ENCODE measurements around the gene FMOD.
"Not testable (repeated sequence)": the region's sequence is repeated elsewhere in the genome, so short reads cannot be mapped to it uniquely, and the experiment has no call there.

FMOD gene

DNA sequence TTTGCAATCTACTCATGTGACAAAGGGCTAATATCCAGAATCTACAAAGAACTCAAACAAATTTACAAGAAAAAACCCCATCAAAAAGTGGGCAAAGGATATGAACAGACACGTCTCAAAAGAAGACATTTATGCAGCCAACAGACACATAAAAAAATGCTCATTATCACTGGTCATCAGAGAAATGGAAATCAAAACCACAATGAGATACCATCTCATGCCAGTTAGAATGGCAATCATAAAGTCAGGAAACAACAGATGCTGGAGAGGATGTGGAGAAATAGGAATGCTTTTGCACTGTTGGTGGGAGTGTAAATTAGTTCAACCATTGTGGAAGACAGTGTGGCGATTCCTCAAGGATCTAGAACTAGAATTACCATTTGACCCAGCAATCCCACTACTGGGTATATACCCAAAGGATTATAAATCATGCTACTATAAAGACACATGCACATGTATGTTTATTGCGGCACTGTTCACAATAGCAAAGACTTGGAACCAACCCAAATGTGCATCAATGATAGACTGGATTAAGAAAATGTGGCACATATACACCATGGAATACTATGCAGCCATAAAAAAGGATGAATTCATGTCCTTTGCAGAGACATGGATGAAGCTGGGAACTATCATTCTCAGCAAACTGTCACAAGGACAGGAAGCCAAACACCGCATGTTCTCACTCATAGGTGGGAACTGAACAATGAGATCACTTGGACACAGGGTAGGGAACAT lies 36.7 kb downstream of the FMOD start:
- peaks cover 51% of the 10 kb centered on the region for H3K4me1 Mint-ChIP-seq
- H3K36me3 Mint-ChIP-seq: peaks cover 39% of the 10 kb centered on the region
- CTCF ChIA-PET, DNase-seq, H3K27ac Mint-ChIP-seq, H3K27me3 Mint-ChIP-seq, H3K4me3 Mint-ChIP-seq, H3K9me3 Mint-ChIP-seq: not testable (repeated sequence)

DNA sequence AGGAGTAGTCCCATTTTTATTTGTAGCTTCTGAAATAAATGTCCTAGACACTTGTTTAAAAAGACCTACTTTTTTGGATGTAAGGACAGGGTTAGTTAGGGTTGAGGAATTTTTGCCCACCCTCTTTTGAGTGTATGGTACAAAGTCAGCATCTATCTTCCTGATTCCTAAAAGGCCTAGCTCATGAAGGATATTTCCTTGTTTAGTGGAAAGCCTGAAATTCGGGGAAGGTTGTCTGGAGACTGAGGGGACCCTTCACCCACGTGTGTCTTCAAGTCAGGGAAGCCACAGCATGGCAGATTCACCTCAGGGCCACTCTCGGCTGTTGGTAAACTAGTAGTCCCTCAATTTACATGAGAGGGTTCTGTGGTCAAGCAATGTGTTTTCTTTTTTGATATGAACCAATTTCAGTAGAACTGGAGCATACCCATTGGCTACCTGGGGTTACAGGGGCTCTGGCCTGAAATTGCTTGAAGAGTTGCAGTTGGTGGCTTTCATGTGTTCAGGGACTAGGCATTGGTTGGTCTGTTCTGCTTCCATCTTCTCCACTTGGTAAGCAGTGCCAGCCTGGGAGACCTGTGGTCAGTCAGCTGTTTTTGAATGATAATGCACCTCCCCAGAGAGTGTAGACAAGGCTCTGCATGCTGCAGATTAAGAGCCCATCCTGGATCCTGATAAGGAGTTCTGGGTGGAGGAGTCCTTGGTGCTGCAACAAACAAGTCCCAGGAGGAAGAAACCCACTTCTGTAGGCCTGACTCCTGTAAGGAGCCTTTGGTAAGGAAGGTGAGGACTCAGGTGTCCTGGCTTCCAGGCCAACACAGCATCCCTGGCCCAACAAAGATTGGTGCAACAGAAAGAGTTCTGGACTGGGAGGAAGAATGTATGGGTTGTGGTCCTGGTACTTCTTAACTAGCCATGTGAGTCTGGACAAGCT lies 39.3 kb downstream of the FMOD start:
- no peak overlapping the region for H3K27ac Mint-ChIP-seq
- peaks cover 65% of the 10 kb centered on the region for H3K36me3 Mint-ChIP-seq
- H3K4me3 Mint-ChIP-seq: no peak overlapping the region
- peak; percentile 14 for DNase-seq
- no peaks in the 10 kb centered on the region for H3K9me3 Mint-ChIP-seq
- H3K4me1 Mint-ChIP-seq: peaks cover 60% of the 10 kb centered on the region
- H3K27me3 Mint-ChIP-seq: no peaks in the 10 kb centered on the region
- CTCF ChIA-PET: interaction anchor here (0.7 to 8.9 kb wide), 6 partner anchors 12 to 44 kb away, joined by 3 to 138 read pairs (median 50); no protein-coding TSS in a partner anchor

DNA sequence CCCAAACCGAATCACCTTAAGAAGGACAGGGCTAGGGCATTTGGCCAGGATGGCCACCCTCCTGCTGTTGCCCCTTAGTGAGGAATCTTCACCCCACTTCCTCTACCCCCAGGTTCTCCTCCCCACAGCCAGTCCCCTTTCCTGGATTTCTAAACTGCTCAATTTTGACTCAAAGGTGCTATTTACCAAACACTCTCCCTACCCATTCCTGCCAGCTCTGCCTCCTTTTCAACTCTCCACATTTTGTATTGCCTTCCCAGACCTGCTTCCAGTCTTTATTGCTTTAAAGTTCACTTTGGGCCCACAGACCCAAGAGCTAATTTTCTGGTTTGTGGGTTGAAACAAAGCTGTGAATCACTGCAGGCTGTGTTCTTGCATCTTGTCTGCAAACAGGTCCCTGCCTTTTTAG lies 42.0 kb downstream of the FMOD start:
- H3K27me3 Mint-ChIP-seq: no peaks in the 10 kb centered on the region
- DNase-seq: no peak
- CTCF ChIA-PET: interaction anchor here (1.5 to 8.9 kb wide), 7 partner anchors 15 to 38 kb away, joined by 6 to 138 read pairs (median 48); no protein-coding TSS in a partner anchor
- peak overlapping the region; percentile 86 for H3K4me3 Mint-ChIP-seq
- H3K36me3 Mint-ChIP-seq: peaks cover 65% of the 10 kb centered on the region
- H3K9me3 Mint-ChIP-seq: no peaks in the 10 kb centered on the region
- H3K27ac Mint-ChIP-seq: peak overlapping the region; percentile 90
- peaks cover 65% of the 10 kb centered on the region for H3K4me1 Mint-ChIP-seq

DNA sequence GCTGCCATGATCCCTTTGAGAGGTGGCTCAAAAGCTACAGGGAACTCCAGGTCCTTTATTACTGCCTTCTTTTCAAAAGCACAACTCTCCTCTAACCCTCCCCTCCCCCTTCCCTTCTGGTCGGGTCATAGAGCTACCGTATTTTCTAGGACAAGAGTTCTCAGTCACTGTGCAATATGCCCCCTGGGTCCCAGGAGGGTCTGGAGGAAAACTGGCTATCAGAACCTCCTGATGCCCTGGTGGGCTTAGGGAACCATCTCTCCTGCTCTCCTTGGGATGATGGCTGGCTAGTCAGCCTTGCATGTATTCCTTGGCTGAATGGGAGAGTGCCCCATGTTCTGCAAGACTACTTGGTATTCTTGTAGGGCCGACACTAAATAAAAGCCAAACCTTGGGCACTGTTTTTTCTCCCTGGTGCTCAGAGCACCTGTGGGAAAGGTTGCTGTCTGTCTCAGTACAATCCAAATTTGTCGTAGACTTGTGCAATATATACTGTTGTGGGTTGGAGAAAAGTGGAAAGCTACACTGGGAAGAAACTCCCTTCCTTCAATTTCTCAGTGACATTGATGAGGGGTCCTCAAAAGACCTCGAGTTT lies 42.5 kb downstream of the FMOD start:
- H3K27me3 Mint-ChIP-seq: no peaks in the 10 kb centered on the region
- peaks cover 67% of the 10 kb centered on the region for H3K4me1 Mint-ChIP-seq
- H3K9me3 Mint-ChIP-seq: no peaks in the 10 kb centered on the region
- no peak for DNase-seq
- peaks cover 60% of the 10 kb centered on the region for H3K36me3 Mint-ChIP-seq
- peak overlapping the region; percentile 90 for H3K27ac Mint-ChIP-seq
- CTCF ChIA-PET: interaction anchor here (1.5 to 8.9 kb wide), 8 partner anchors 15 to 41 kb away, joined by 6 to 138 read pairs (median 35); no protein-coding TSS in a partner anchor
- H3K4me3 Mint-ChIP-seq: peak overlapping the region; percentile 86

DNA sequence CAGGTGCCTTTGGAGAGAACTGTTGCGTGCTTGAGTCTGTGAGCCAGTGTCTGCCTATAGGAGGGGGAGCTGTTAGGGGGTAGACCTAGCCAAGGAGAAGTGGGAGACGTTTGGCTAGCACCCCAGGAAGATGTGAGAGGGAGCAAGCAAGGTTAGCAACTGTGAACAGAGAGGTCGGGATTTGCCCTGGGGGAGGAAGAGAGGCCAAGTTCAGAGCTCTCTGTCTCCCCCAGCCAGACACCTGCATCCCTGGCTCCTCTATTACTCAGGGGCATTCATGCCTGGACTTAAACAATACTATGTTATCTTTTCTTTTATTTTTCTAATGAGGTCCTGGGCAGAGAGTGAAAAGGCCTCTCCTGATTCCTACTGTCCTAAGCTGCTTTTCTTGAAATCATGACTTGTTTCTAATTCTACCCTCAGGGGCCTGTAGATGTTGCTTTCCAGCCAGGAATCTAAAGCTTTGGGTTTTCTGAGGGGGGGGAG lies 43.2 kb downstream of the FMOD start:
- peaks cover 60% of the 10 kb centered on the region for H3K36me3 Mint-ChIP-seq
- no peaks in the 10 kb centered on the region for H3K9me3 Mint-ChIP-seq

DNA sequence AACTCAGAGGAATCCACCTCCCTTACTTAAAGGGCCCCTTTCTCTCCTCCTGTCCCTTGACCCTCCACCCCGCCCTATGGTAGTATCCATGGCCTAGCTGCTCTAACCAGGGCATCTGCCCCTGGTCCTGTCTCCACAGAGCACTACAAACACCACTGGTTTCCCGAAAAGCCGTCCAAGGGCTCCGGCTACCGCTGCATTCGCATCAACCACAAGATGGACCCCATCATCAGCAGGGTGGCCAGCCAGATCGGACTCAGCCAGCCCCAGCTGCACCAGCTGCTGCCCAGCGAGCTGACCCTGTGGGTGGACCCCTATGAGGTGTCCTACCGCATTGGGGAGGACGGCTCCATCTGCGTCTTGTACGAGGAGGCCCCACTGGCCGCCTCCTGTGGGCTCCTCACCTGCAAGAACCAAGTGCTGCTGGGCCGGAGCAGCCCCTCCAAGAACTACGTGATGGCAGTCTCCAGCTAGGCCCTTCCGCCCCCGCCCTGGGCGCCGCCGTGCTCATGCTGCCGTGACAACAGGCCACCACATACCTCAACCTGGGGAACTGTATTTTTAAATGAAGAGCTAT lies 43.9 kb downstream of the FMOD start:
- Mint-ChIP-seq H3K4me3 (peak overlapping the region; percentile 86), H3K27me3 (no peaks in the 10 kb centered on the region), H3K36me3 (peaks cover 60% of the 10 kb centered on the region), H3K4me1 (peaks cover 68% of the 10 kb centered on the region), H3K9me3 (no peaks in the 10 kb centered on the region), H3K27ac (peak overlapping the region; percentile 90)
- CTCF ChIA-PET: interaction anchor here (0.5 to 8.9 kb wide), 13 partner anchors 17 to 279 kb away, joined by 3 to 138 read pairs (median 8); no protein-coding TSS in a partner anchor
- DNase-seq: peak; percentile 74

More for the DNA sequence above, 43.2 kb downstream of the FMOD start:
- no peak for DNase-seq
- CTCF ChIA-PET: interaction anchor here (0.6 to 8.9 kb wide), 10 partner anchors 16 to 178 kb away, joined by 3 to 138 read pairs (median 18); no protein-coding TSS in a partner anchor
- Mint-ChIP-seq H3K4me3 (peak overlapping the region; percentile 86), H3K27me3 (no peaks in the 10 kb centered on the region), H3K27ac (peak overlapping the region; percentile 90), H3K4me1 (peaks cover 70% of the 10 kb centered on the region)

DNA sequence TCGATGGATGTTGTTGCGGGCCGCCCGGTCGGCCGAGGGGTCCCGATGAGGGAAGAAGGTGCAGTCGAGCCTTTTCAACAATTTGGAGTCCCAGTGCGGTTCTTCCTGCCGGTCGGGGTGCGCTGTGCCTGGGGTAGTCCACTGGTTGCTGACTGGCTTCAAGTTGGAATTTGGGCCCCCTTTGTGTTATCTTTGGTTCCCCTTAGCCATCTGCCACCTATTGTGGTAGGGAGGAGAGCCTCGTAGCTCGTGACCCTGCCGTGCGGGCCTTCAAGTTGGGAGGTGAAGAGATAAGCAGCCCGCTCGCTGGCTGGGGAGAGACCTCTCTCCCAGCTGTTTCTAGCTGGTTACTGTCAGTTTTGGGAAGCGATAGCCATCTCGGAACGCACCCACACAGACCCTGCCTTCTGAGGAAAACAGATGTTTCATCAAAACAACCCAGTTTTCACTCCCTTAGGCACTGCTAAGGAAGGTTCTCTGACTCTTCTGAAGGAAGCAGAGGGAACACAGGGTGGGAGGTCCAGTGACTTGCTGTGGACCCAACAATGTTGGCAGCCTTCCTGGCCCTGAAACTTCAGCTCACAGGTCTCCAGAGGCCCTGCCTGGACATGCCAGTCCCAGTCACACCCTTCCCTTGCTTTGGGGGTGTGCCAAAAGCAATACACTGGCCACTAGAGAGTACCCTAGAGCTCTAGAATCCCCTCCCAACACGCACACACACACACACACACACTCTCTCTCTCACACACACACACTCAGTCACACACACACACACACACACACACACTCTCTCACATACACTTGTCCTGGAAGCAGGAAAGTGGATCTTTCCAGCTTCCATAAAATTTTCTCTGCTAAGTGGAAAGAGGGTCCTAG lies 44.6 kb downstream of the FMOD start:
- H3K9me3 Mint-ChIP-seq: no peaks in the 10 kb centered on the region
- H3K4me1 Mint-ChIP-seq: peaks cover 63% of the 10 kb centered on the region
- no peaks in the 10 kb centered on the region for H3K27me3 Mint-ChIP-seq
- peak; percentile 65 for DNase-seq
- peak overlapping the region; percentile 90 for H3K27ac Mint-ChIP-seq
- peak overlapping the region; percentile 86 for H3K4me3 Mint-ChIP-seq
- CTCF ChIA-PET: interaction anchor here (0.5 to 8.9 kb wide), 12 partner anchors 16 to 278 kb away, joined by 3 to 138 read pairs (median 11); no protein-coding TSS in a partner anchor
- H3K36me3 Mint-ChIP-seq: peaks cover 54% of the 10 kb centered on the region

DNA sequence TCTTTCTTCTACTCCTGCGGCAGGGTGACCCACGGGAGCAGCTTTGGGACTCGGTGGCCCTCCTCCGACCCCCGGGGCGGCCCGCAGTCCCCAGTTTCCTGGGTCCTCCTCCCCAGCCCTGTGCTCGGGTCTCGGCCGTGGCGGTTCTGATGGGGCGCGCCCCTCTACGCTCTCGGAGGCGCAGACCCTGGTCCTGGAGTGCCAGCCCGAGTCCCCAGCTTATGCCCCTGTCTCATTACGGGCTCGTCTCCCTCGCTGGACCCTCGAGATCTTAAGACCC lies 45.2 kb downstream of the FMOD start:
- H3K27ac Mint-ChIP-seq: peak overlapping the region; percentile 90
- no peak for DNase-seq
- peak overlapping the region; percentile 86 for H3K4me3 Mint-ChIP-seq
- H3K27me3 Mint-ChIP-seq: no peaks in the 10 kb centered on the region
- peaks cover 49% of the 10 kb centered on the region for H3K36me3 Mint-ChIP-seq
- no peaks in the 10 kb centered on the region for H3K9me3 Mint-ChIP-seq
- H3K4me1 Mint-ChIP-seq: peaks cover 61% of the 10 kb centered on the region
- CTCF ChIA-PET: interaction anchor here (1.0 to 8.9 kb wide), 9 partner anchors 16 to 182 kb away, joined by 3 to 138 read pairs (median 22); no protein-coding TSS in a partner anchor

DNA sequence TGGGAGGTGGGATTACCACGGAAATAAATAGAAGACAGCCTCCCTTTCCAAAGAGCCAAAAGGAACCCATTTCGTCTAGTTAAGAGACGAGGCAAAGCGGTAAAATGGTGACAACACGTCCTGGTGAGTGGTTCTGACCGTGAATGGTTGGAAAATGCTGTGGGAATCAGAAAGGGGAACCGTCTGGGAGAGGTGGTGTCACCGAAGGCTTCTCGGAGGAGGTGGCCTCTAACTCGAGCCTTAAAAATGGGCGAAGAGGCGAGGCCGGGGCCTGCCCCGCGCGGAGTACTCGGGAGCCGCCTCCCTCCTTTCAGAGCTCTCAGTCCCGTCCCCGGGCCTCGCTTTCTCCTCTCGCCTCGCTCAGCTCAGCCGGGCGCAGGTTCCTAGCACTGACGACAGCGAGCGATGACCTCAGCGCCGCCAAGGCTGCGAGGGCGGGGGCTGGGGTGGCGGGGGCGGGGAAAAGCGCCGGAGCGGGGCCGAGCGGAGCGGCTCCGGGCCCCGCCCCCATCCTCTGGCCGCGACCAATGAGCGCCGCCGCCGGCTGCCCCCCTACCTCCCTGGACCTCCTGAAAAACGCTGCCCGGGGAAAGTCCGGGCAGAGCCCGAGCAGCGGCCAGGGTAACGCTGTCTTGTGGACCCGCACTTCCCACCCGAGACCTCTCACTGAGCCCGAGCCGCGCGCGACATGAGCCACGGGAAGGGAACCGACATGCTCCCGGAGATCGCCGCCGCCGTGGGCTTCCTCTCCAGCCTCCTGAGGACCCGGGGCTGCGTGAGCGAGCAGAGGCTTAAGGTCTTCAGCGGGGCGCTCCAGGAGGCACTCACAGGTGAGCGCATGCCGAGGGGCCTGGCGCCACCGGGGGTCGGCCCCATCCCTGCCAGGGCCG lies 45.8 kb downstream of the FMOD start, which contains the start of gene BTG2:
Gene BTG2 (plus strand): TSS at position 601 of the 890 bp plus-strand sequence. CDS start 88 bp downstream, at position 689.
- H3K27me3 Mint-ChIP-seq: no peaks in the 10 kb centered on the region
- H3K9me3 Mint-ChIP-seq: no peaks in the 10 kb centered on the region
- CTCF ChIA-PET: interaction anchor here (1.0 to 8.9 kb wide), 6 partner anchors 10 to 34 kb away, joined by 3 to 138 read pairs (median 71); no protein-coding TSS in a partner anchor
- peak within 1 kb of the TSS; percentile 90 for H3K27ac Mint-ChIP-seq
- H3K36me3 Mint-ChIP-seq: peaks cover 43% of the 10 kb centered on the region
- DNase-seq: peak; percentile 94
- H3K4me1 Mint-ChIP-seq: peaks cover 61% of the 10 kb centered on the region
- H3K4me3 Mint-ChIP-seq: peak within 1 kb of the TSS; percentile 86

DNA sequence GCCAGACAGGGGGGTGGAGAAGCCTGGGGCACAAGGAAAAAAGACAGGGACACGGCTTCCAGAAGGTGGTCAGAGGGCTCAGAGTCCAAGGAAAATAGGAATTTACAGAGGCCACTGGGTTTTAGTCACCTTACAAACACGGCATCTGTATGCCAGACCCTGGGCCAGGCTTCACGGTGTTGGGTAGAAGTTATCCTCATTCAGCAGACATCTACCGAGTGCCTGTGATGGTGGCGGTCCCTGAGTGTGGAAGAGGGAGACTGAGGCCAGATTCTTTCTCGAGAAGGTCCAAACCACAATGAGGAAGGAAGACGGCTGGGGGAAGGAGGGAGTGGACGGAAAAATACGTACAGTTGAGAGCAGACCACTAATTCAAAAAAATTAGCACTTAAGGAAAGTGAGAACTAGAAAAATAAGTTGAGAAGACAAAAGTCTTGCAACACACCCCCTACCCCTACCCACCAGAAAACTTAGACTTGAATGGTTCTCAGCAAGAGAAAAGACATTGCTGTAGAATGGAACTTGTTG lies 46.5 kb downstream of the FMOD start:
- H3K4me1 Mint-ChIP-seq: peaks cover 58% of the 10 kb centered on the region
- no peaks in the 10 kb centered on the region for H3K27me3 Mint-ChIP-seq
- no peaks in the 10 kb centered on the region for H3K9me3 Mint-ChIP-seq
- H3K27ac Mint-ChIP-seq: peak overlapping the region; percentile 90
- peak overlapping the region; percentile 86 for H3K4me3 Mint-ChIP-seq
- DNase-seq: peak; percentile 28
- CTCF ChIA-PET: interaction anchor here (1.0 to 6.8 kb wide), 2 partner anchors 9 to 33 kb away, joined by 3 to 94 read pairs; no protein-coding TSS in a partner anchor
- peaks cover 36% of the 10 kb centered on the region for H3K36me3 Mint-ChIP-seq

DNA sequence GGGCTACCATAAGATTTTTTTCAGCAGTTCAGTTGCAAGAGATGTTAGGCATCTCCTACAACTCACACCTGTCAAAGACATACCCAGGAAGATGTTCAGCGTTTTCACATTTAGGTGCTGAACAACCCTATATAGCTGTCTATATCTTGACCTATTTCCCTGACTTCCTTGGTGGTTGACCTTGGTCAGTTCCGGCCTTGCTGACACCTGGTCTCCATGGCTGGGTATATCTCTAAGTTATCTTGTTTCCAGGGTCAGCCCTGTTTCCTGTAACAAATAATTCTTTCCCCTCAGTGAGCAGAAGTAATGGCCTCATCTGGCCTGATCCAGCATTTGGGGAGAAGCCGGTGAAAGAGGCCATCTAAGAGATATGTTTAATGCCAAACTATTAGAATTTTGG lies 48.0 kb downstream of the FMOD start:
- H3K27me3 Mint-ChIP-seq: no peaks in the 10 kb centered on the region
- peaks cover 21% of the 10 kb centered on the region for H3K36me3 Mint-ChIP-seq
- H3K4me1 Mint-ChIP-seq: peaks cover 54% of the 10 kb centered on the region
- no peak overlapping the region for H3K4me3 Mint-ChIP-seq
- H3K9me3 Mint-ChIP-seq: no peaks in the 10 kb centered on the region
- CTCF ChIA-PET: interaction anchor here (1.4 kb wide), 1 partner anchor 12 kb away, joined by 3 read pairs; no protein-coding TSS in a partner anchor
- no peak overlapping the region for H3K27ac Mint-ChIP-seq
- DNase-seq: no peak

Data from activated naive CD4-positive, alpha-beta T cell treated with anti-CD3 and anti-CD28 coated beads, Interleukin-2, amount 10 ng/mL, durations not matched to agents 7 days and 5 days (primary cell).